PFSK-1 (cell line): ENCODE data around the gene RNU5D-1.

ENCODE experiments used
- FOXP2 ChIP-seq: optimal IDR thresholded peaks from 2 replicates; pipeline ENCODE3; 2011; ENCODE audit warnings: borderline replicate concordance, control low read depth, inconsistent platforms; ENCODE audit not compliant: insufficient read depth; ENCODE audit errors: extremely low read length, extremely low read depth
- POLR2AphosphoS5 ChIP-seq: IDR thresholded peaks from 2 replicates; pipeline ENCODE4 v1.6.1; 2012; ENCODE audit warnings: low read depth, mild to moderate bottlenecking, control low read depth, low read length, moderate library complexity
- REST ChIP-seq, 2 experiments: IDR thresholded peaks; 2 replicates each; pipeline versions ENCODE4 v1.6.1 to v1.8.0; 2011 to 2012; ENCODE audit warnings: low read depth in 2 of 2, low read length in 2 of 2, control low read depth in 1 of 2, inconsistent platforms in 1 of 2, mild to moderate bottlenecking in 1 of 2, moderate library complexity in 1 of 2; ENCODE audit not compliant: insufficient read depth in 1 of 2
- SIN3A ChIP-seq: IDR thresholded peaks from 2 replicates; pipeline ENCODE4 v1.6.1; 2012; ENCODE audit warnings: mild to moderate bottlenecking, low read length, moderate library complexity, borderline replicate concordance; ENCODE audit not compliant: insufficient read depth
- TAF1 ChIP-seq: IDR thresholded peaks from 2 replicates; pipeline ENCODE4 v1.6.1; 2012; ENCODE audit warnings: low read length, control low read depth, borderline replicate concordance; ENCODE audit not compliant: insufficient read depth

- TF ChIP-seq REST (IDR thresholded peaks at IDR 0.05; ENCODE audit: insufficient read depth in 1 of 2, low read depth in 2 of 2, low read length in 2 of 2), result no peak
- TF ChIP-seq TAF1, result no peak
- no peak for TF ChIP-seq SIN3A
- no peak for TF ChIP-seq POLR2AphosphoS5
- TF ChIP-seq FOXP2, result no peak
These were observed 46.4 kb downstream of the RNU5D-1 start for GRCh38 chr1:44684525-44684924.
